MM.1S (cell line): ENCODE results near the gene CHCHD10.

Source experiments
- DNase-seq: peaks from one replicate; pipeline ENCODE4 v3.0.0-alpha.2; 2015
- H2AFZ ChIP-seq: fragments of 300-600 bp; sonication (generic); 2 replicates; pipeline ENCODE4 v1.6.0; 2016; ENCODE audit warnings: antibody characterized with exemption, low read length
- H3F3A ChIP-seq: fragments of 300-600 bp; sonication (generic); 2 replicates; pipeline ENCODE4 v1.6.1; 2016; ENCODE audit warnings: mild to moderate bottlenecking, antibody characterized with exemption, low read length, moderate library complexity, mixed read lengths; ENCODE audit not compliant: insufficient read depth
- H3K27ac ChIP-seq: fragments of 300-600 bp; sonication (generic); 2 replicates; pipeline ENCODE4 v1.5.1; 2016; ENCODE audit warnings: mild to moderate bottlenecking, low read length
- H3K27me3 ChIP-seq: fragments of 300-600 bp; sonication (generic); replicated peaks from 2 replicates; pipeline ENCODE4 v1.6.0; 2016; ENCODE audit warnings: low read length; ENCODE audit not compliant: insufficient read depth
- H3K36me3 ChIP-seq: fragments of 300-600 bp; sonication (generic); replicated peaks from 2 replicates; pipeline ENCODE4 v1.6.1; 2016; ENCODE audit warnings: mild to moderate bottlenecking, low read length, mixed read lengths; ENCODE audit not compliant: insufficient read depth
- H3K4me1 ChIP-seq: fragments of 300-600 bp; sonication (generic); 2 replicates; pipeline ENCODE4 v1.6.1; 2016; ENCODE audit warnings: low read length, mixed read lengths
- H3K4me2 ChIP-seq: fragments of 300-600 bp; sonication (generic); 2 replicates; pipeline ENCODE4 v1.6.0; 2016; ENCODE audit warnings: low read depth, low read length
- H3K4me3 ChIP-seq: fragments of 300-600 bp; sonication (generic); 2 replicates; pipeline ENCODE4 v1.5.1; 2016; ENCODE audit warnings: low read length, mixed read lengths
- H3K79me2 ChIP-seq: fragments of 300-600 bp; sonication (generic); 2 replicates; pipeline ENCODE4 v1.6.1; 2016; ENCODE audit warnings: mixed run types, low read length, mixed read lengths
- H3K9ac ChIP-seq: fragments of 300-600 bp; sonication (generic); 2 replicates; pipeline ENCODE4 v1.6.1; 2016; ENCODE audit warnings: low read length, mixed read lengths
- H3K9me2 ChIP-seq: fragments of 300-600 bp; sonication (generic); replicated peaks from 2 replicates; pipeline ENCODE4 v1.6.1; 2016; ENCODE audit warnings: mild to moderate bottlenecking, low read length, mixed read lengths; ENCODE audit not compliant: insufficient read depth
- H3K9me3 ChIP-seq: fragments of 300-600 bp; sonication (generic); replicated peaks from 2 replicates; pipeline ENCODE4 v1.6.1; 2016; ENCODE audit warnings: mild to moderate bottlenecking, low read length, mixed read lengths; ENCODE audit not compliant: insufficient read depth
- H4K20me1 ChIP-seq: fragments of 300-600 bp; sonication (generic); 2 replicates; pipeline ENCODE4 v1.6.1; 2016; ENCODE audit warnings: mild to moderate bottlenecking, low read length, moderate library complexity, mixed read lengths; ENCODE audit not compliant: insufficient read depth
- CTCF ChIP-seq: fragments of 300-600 bp; sonication (generic); IDR thresholded peaks from 2 replicates; pipeline ENCODE4 v1.5.1; 2016; ENCODE audit warnings: antibody characterized with exemption, low read length, mixed read lengths
- EZH2 ChIP-seq: fragments of 300-600 bp; sonication (generic); optimal IDR thresholded peaks from 2 replicates; pipeline ENCODE3; 2017; ENCODE audit warnings: low read depth, mild to moderate bottlenecking, antibody characterized with exemption, low read length, mixed read lengths
- EZH2phosphoT487 ChIP-seq: fragments of 300-600 bp; sonication (generic); IDR thresholded peaks from 2 replicates; pipeline ENCODE4 v1.6.1; 2018; ENCODE audit warnings: antibody characterized with exemption, low read length

CHCHD10 gene

GRCh38 chr22:23763579-23763945, 4.2 kb downstream of the CHCHD10 start:
- no peak for DNase-seq

GRCh38 chr22:23762842-23763578, 4.8 kb downstream of the CHCHD10 start, which contains the start of gene C22orf15:
Gene C22orf15 (plus strand): TSS chr22:23762990. CDS start chr22:23763307, 317 bp downstream.
- Histone ChIP-seq H3K9me2 (no peaks in the 10 kb centered on the region), H3K9ac (no peak within 1 kb of the TSS), H2AFZ (no peak within 1 kb of the TSS), H3K79me2 (peaks cover 32% of the 10 kb centered on the region), H4K20me1 (peaks cover 6% of the 10 kb centered on the region; the same call in 1 of the 2 replicates), H3K4me1 (no peaks in the 10 kb centered on the region), H3K9me3 (no peaks in the 10 kb centered on the region), H3K27ac (no peak within 1 kb of the TSS), H3K4me3 (no peak within 1 kb of the TSS), H3K27me3 (no peaks in the 10 kb centered on the region), H3K36me3 (no peaks in the 10 kb centered on the region), H3K4me2 (no peak within 1 kb of the TSS), H3F3A (no peaks in the 10 kb centered on the region; the same call in 1 of the 2 replicates)
- TF ChIP-seq EZH2phosphoT487 (no peak), EZH2 (no peak), CTCF (no peak)
- no peak for DNase-seq

More at GRCh38 chr22:23763579-23763945, 4.2 kb downstream of the CHCHD10 start:
- H3K36me3 ChIP-seq: no peaks in the 10 kb centered on the region
- H3K4me3 ChIP-seq: no peak overlapping the region
- no peaks in the 10 kb centered on the region for H3K27me3 ChIP-seq
- no peaks in the 10 kb centered on the region for H3K9me3 ChIP-seq
- H3K4me2 ChIP-seq: no peak overlapping the region
- H2AFZ ChIP-seq: no peak overlapping the region
- H3K9ac ChIP-seq: no peak overlapping the region
- H3K4me1 ChIP-seq: no peaks in the 10 kb centered on the region
- no peaks in the 10 kb centered on the region for H3K9me2 ChIP-seq
- peaks cover 6% of the 10 kb centered on the region; the same call in 1 of the 2 replicates for H4K20me1 ChIP-seq
- peaks cover 34% of the 10 kb centered on the region for H3K79me2 ChIP-seq
- H3F3A ChIP-seq: no peaks in the 10 kb centered on the region; the same call in 1 of the 2 replicates
- H3K27ac ChIP-seq: no peak overlapping the region
- no peak for TF ChIP-seq CTCF
- TF ChIP-seq EZH2: no peak
- no peak for TF ChIP-seq EZH2phosphoT487

- Histone ChIP-seq H3K4me2 (no peak overlapping the region), H3K27ac (no peak overlapping the region), H3F3A (no peaks in the 10 kb centered on the region; the same call in none of the 2 replicates), H3K4me3 (no peak overlapping the region), H3K9me2 (no peaks in the 10 kb centered on the region), H4K20me1 (no peaks in the 10 kb centered on the region), H3K79me2 (peaks cover 5% of the 10 kb centered on the region), H3K9ac (no peak overlapping the region), H3K36me3 (no peaks in the 10 kb centered on the region), H3K4me1 (no peaks in the 10 kb centered on the region), H2AFZ (no peak overlapping the region), H3K27me3 (no peaks in the 10 kb centered on the region), H3K9me3 (no peaks in the 10 kb centered on the region)
- DNase-seq: no peak
- TF ChIP-seq CTCF (no peak), EZH2 (no peak), EZH2phosphoT487 (no peak)
These were observed 7.7 kb downstream of the CHCHD10 start for GRCh38 chr22:23760056-23760455.
